Activated B cell treated with CpG ODN at 0.5 μM for 24 hours (primary cell): ENCODE data around the gene LSMEM2. TPM values are rescaled to one million over a fixed set of nuclear protein-coding genes. Genes with fewer than 3 reads are reported as not detected.

Experiments
- ATAC-seq: fragments of 200-7000 bp; cut with Tn5 transposase; one replicate; pipeline ENCODE4 v1.10.0; 2021; ENCODE audit warnings: low read depth, mild to moderate bottlenecking, moderate library complexity
- CTCF ChIA-PET: fragments of 350-600 bp; sonication (Branson Sonifier 250); formaldehyde crosslinking; loops from one replicate; lab custom pipeline; 2021; ENCODE audit warnings: antibody characterized with exemption; lab: Charles Lee
- POLR2A ChIA-PET: fragments of 350-600 bp; sonication (Branson Sonifier 250); formaldehyde crosslinking; loops from one replicate; lab custom pipeline; 2021; ENCODE audit warnings: antibody characterized with exemption; lab: Charles Lee
- DNase-seq: peaks from one replicate; pipeline ENCODE4 v3.0.0; 2022
- H3K27ac Mint-ChIP-seq: one replicate; pipeline ENCODE4 v1.8.0; 2020; ENCODE audit warnings: mixed read lengths
- H3K27me3 Mint-ChIP-seq: one replicate; pipeline ENCODE4 v1.8.0; 2021; ENCODE audit warnings: mixed read lengths
- H3K36me3 Mint-ChIP-seq: one replicate; pipeline ENCODE4 v1.8.0; 2021; ENCODE audit warnings: low read depth, mixed read lengths
- H3K4me1 Mint-ChIP-seq: one replicate; pipeline ENCODE4 v1.8.0; 2021; ENCODE audit warnings: mixed read lengths
- H3K4me3 Mint-ChIP-seq: one replicate; pipeline ENCODE4 v1.8.0; 2020; ENCODE audit warnings: mild to moderate bottlenecking, mixed read lengths
- H3K9me3 Mint-ChIP-seq: one replicate; pipeline ENCODE4 v1.8.0; 2020; ENCODE audit warnings: mixed read lengths
- intact Hi-C: fragments of 100-400 bp; cut with micrococcal nuclease; formaldehyde crosslinking; loops from one replicate; pipeline ENCODE4 v1.15.1; 2024
- total RNA-seq: library from RNA; stranded (reverse); gene quantifications from 2 replicates; pipeline ENCODE4 v1.2.3, GENCODE V29; 2022
- TF ChIP-seq, protein P1 (sequence below): fragments of 200-600 bp; IDR thresholded peaks from one replicate; pipeline ENCODE4 v1.8.0; 2022; ENCODE audit warnings: antibody characterized with exemption, mild to moderate bottlenecking

Gene LSMEM2
- total RNA-seq, 1 donor from 2014 or later: not detected

DNA sequence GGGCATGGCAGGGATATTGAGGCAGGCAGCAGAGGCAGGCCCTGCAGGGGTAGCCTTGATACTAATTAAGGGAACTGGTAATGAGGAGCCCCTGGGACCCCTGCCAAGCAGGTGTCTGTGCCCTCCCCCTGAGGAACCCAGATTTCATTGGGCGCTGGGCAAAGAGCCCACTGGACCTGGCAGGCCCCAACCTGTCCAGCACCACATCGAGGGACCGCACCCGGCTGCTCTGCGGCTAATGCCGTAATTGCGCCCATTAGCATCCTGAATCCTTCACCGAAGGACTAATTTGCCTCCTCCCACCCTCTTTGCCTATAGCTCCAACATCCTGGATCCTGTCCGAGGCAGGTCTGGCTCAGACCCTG is 23.7 kb upstream of the LSMEM2 start:
- ATAC-seq: no peak
- CTCF ChIA-PET: interaction anchor here (1.0 to 2.6 kb wide), 2 partner anchors 9 to 61 kb away, joined by 3 to 11 read pairs; no protein-coding TSS in a partner anchor
- Mint-ChIP-seq H3K9me3 (no peaks in the 10 kb centered on the region), H3K27me3 (no peaks in the 10 kb centered on the region), H3K4me1 (peaks cover 24% of the 10 kb centered on the region), H3K27ac (no peak overlapping the region), H3K36me3 (peaks cover 74% of the 10 kb centered on the region), H3K4me3 (no peak overlapping the region)
- intact Hi-C loops: no loop called here
- no peak for DNase-seq
- POLR2A ChIA-PET: interaction anchor here (0.6 kb wide), 1 partner anchor 1197 kb away, joined by 3 read pairs; no protein-coding TSS in a partner anchor
- TF ChIP-seq, protein P1, sequence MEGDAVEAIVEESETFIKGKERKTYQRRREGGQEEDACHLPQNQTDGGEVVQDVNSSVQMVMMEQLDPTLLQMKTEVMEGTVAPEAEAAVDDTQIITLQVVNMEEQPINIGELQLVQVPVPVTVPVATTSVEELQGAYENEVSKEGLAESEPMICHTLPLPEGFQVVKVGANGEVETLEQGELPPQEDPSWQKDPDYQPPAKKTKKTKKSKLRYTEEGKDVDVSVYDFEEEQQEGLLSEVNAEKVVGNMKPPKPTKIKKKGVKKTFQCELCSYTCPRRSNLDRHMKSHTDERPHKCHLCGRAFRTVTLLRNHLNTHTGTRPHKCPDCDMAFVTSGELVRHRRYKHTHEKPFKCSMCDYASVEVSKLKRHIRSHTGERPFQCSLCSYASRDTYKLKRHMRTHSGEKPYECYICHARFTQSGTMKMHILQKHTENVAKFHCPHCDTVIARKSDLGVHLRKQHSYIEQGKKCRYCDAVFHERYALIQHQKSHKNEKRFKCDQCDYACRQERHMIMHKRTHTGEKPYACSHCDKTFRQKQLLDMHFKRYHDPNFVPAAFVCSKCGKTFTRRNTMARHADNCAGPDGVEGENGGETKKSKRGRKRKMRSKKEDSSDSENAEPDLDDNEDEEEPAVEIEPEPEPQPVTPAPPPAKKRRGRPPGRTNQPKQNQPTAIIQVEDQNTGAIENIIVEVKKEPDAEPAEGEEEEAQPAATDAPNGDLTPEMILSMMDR: no peak

- H3K27me3 Mint-ChIP-seq: no peaks in the 10 kb centered on the region
- H3K9me3 Mint-ChIP-seq: no peaks in the 10 kb centered on the region
- POLR2A ChIA-PET: no interaction called here
- no peak for ATAC-seq
- H3K4me1 Mint-ChIP-seq: peaks cover 11% of the 10 kb centered on the region
- CTCF ChIA-PET: interaction anchor here (0.8 to 4.4 kb wide), 5 partner anchors 9 to 62 kb away, joined by 3 to 34 read pairs (median 4); no protein-coding TSS in a partner anchor
- TF ChIP-seq, protein P1: no peak
- H3K36me3 Mint-ChIP-seq: peaks cover 59% of the 10 kb centered on the region
- no peak for DNase-seq
- intact Hi-C loops: no loop called here
- H3K27ac Mint-ChIP-seq: no peak overlapping the region
- no peak overlapping the region for H3K4me3 Mint-ChIP-seq
Measured at GRCh38 chr3:50256978-50257890, 21.7 kb upstream of the LSMEM2 start.

DNA sequence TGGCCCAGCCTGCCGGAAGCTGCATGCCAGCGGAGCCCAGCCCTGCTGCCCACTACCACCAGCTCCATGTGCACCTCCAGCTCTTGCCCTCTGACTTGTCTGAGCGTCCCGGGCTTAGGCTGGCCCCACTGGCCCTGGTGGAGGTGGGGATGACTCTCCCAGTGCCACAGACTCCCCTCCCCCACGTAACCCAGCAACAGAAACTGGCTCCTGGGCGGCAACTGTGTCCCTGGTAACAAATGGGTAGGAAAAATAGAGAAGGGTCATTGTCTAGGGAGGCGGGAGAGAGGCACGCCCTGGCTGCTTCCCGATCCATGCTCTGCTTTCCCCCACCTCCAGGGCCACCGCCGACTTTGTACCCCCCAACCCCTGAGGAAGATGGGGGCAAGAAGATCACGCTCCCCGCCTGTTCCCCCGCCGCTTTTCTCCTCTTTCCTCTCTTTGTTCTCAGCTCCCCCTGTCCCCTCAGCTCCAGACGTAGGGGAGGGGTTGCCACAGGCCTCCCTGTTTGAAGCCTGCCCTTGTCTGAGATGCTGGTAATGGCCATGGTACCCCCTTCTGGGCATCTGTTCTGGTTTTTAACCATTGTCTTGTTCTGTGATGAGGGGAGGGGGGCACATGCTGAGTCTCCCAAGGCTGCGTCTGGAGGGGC is 20.7 kb upstream of the LSMEM2 start:
- intact Hi-C loops: no loop called here
- Mint-ChIP-seq H3K27me3 (no peaks in the 10 kb centered on the region), H3K36me3 (peaks cover 53% of the 10 kb centered on the region), H3K27ac (no peak overlapping the region), H3K4me3 (no peak overlapping the region), H3K9me3 (no peaks in the 10 kb centered on the region), H3K4me1 (peaks cover 11% of the 10 kb centered on the region)
- ATAC-seq (no peak), DNase-seq (no peak)
- POLR2A ChIA-PET: interaction anchor here (0.7 to 1.6 kb wide), 4 partner anchors 12 to 1817 kb away, joined by 3 to 8 read pairs (median 4); partner anchors contain the start of gene GNAI2
- TF ChIP-seq, protein P1: no peak
- CTCF ChIA-PET: interaction anchor here (1.3 to 4.4 kb wide), 3 partner anchors 10 to 79 kb away, joined by 3 to 34 read pairs (median 4); no protein-coding TSS in a partner anchor

- H3K4me3 Mint-ChIP-seq: no peak overlapping the region
- ChIA-PET POLR2A (interaction anchor here (0.7 to 1.6 kb wide), 4 partner anchors 12 to 1818 kb away, joined by 3 to 8 read pairs (median 4); partner anchors contain the start of gene GNAI2), CTCF (interaction anchor here (1.3 to 4.4 kb wide), 5 partner anchors 11 to 78 kb away, joined by 3 to 34 read pairs (median 8); no protein-coding TSS in a partner anchor)
- H3K4me1 Mint-ChIP-seq: peaks cover 7% of the 10 kb centered on the region
- H3K36me3 Mint-ChIP-seq: peaks cover 45% of the 10 kb centered on the region
- no peaks in the 10 kb centered on the region for H3K9me3 Mint-ChIP-seq
- DNase-seq: no peak
- H3K27ac Mint-ChIP-seq: no peak overlapping the region
- H3K27me3 Mint-ChIP-seq: no peaks in the 10 kb centered on the region
- ATAC-seq: no peak
- TF ChIP-seq, protein P1: no peak
- intact Hi-C loops: no loop called here
Measured at GRCh38 chr3:50258979-50259378, 19.9 kb upstream of the LSMEM2 start.
